Measurements from ENCODE around the gene INPP5A. TPM values are rescaled to one million over a fixed set of nuclear protein-coding genes. Genes with fewer than 3 reads are reported as not detected.

Gene INPP5A
- total RNA-seq, 2 donors from 2014 or later, result 9.2 to 14.5 TPM

GRCh38 chr10:132809232-132810140 is 271.9 kb downstream of the INPP5A start:
- Histone ChIP-seq H3K27ac (no peak overlapping the region), H3K4me3 (no peak overlapping the region), H3K27me3 (no peaks in the 10 kb centered on the region), H3K9me3 (no peaks in the 10 kb centered on the region), H3K4me1 (no peaks in the 10 kb centered on the region), H3K36me3 (replicated peaks in 1 of 2; ENCODE audit: insufficient read depth in 1 of 2, low read depth in 2 of 2) (no peaks in the 10 kb centered on the region)
- ATAC-seq (no peak), DNase-seq (no peak)
- 66 to 70% methylated on average over 16 to 37 of the region's 38 CpGs for WGBS, 2 donors
- intact Hi-C loops (cut with DNase I), result no loop called here
- TF ChIP-seq CTCF (IDR thresholded peaks at IDR 0.05) (no peak), POLR2A (IDR thresholded peaks at IDR 0.05) (no peak)

- no peak overlapping the region for H3K4me3 ChIP-seq
- no peaks in the 10 kb centered on the region for H3K36me3 ChIP-seq (replicated peaks in 1 of 2; ENCODE audit: insufficient read depth in 1 of 2, low read depth in 2 of 2)
- no peaks in the 10 kb centered on the region for H3K9me3 ChIP-seq
- ATAC-seq (no peak), DNase-seq (no peak)
- no peak for TF ChIP-seq POLR2A (IDR thresholded peaks at IDR 0.05)
- no peak for TF ChIP-seq CTCF (IDR thresholded peaks at IDR 0.05)
- intact Hi-C loops (cut with DNase I), result no loop called here
- no peak overlapping the region for H3K27ac ChIP-seq
- no peaks in the 10 kb centered on the region for H3K27me3 ChIP-seq
- 61 to 75% methylated on average over 24 to 32 of the region's 39 CpGs for WGBS, 2 donors
- H3K4me1 ChIP-seq, result no peaks in the 10 kb centered on the region
These were observed 272.7 kb downstream of the INPP5A start for GRCh38 chr10:132810141-132810806.

DNA sequence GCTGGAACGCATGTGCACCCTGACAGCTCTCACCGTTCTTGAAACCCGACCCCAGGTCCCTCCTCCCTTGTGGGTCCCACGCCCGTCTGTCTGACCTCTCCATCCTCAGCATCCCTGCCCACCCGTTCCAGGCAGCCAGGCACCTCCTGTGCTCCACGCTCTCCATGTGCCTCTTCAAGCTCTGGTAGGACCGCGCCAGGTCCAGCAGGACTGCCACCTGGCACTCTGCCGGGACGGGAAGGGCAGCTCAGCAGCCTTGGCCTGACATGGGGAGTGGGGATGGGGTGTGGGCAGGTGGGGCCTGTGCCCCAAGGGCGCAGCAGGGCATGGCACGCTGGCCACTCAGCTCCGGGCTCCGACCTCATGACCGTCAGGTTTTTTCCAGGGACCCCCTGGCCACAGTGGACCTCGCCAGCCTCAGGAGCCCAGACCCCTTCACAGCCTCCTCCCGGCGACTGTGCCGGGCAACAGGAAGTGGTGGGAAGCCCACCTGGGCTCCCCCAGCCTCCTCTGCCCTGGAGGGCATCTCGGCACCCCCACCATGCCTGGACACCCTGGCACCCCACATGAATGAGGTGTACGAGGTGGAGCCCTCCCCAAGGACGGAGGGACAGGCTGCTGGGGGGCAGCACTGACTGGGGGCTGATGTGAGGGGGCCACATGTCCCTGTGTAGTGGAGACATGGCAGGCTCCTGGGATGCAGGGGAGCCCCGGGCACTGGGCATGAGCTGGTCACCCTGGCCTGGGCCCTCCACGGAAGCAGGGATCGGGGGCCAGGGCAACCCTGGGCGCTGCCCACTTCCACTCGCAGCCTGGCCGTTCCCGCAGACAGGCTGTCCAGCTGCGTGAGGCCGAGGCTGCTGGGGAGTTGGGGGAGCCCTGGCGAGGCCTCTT is 273.5 kb downstream of the INPP5A start:
- no peak overlapping the region for H3K27ac ChIP-seq
- no peaks in the 10 kb centered on the region for H3K36me3 ChIP-seq (replicated peaks in 1 of 2; ENCODE audit: insufficient read depth in 1 of 2, low read depth in 2 of 2)
- no peaks in the 10 kb centered on the region for H3K9me3 ChIP-seq
- DNase-seq (no peak), ATAC-seq (no peak)
- H3K4me3 ChIP-seq, result no peak overlapping the region
- H3K27me3 ChIP-seq, result no peaks in the 10 kb centered on the region
- intact Hi-C loops (cut with DNase I), result no loop called here
- WGBS, 2 donors, result 43 to 44% methylated on average over 16 to 25 of the region's 33 CpGs
- TF ChIP-seq POLR2A (IDR thresholded peaks at IDR 0.05) (no peak), CTCF (IDR thresholded peaks at IDR 0.05) (no peak)
- H3K4me1 ChIP-seq, result no peaks in the 10 kb centered on the region

GRCh38 chr10:132811891-132812481 is 274.4 kb downstream of the INPP5A start:
- Histone ChIP-seq H3K36me3 (replicated peaks in 1 of 2; ENCODE audit: insufficient read depth in 1 of 2, low read depth in 2 of 2) (no peaks in the 10 kb centered on the region), H3K9me3 (no peaks in the 10 kb centered on the region), H3K27ac (no peak overlapping the region), H3K27me3 (no peaks in the 10 kb centered on the region), H3K4me3 (no peak overlapping the region), H3K4me1 (no peaks in the 10 kb centered on the region)
- ATAC-seq (no peak), DNase-seq (no peak)
- intact Hi-C loops (cut with DNase I), result no loop called here
- TF ChIP-seq CTCF (IDR thresholded peaks at IDR 0.05) (no peak), POLR2A (IDR thresholded peaks at IDR 0.05) (no peak)
- WGBS, 2 donors, result 72% methylated on average over 25 of the region's 26 CpGs; no CpG with 5 or more reads in 1 of the 2 donors
